Hepatocyte (in vitro differentiated cells): ENCODE data around the gene BARHL1. TPM values are rescaled to one million over a fixed set of nuclear protein-coding genes. Genes with fewer than 3 reads are reported as not detected.

Experiments used
- DNase-seq: peaks from one replicate; pipeline ENCODE4 v3.0.0-alpha.2; 2016; ENCODE audit warnings: low spot score
- H2AFZ ChIP-seq: fragments of 200-600 bp; sonication (generic); 2 replicates; pipeline ENCODE4 v1.6.0; 2016; ENCODE audit warnings: antibody characterized with exemption, mild to moderate bottlenecking
- H3K27ac ChIP-seq: fragments of 200-600 bp; sonication (generic); 2 replicates; pipeline ENCODE4 v1.5.1; 2016; ENCODE audit warnings: mild to moderate bottlenecking
- H3K27me3 ChIP-seq: fragments of 200-600 bp; sonication (generic); 2 replicates; pipeline ENCODE4 v1.6.1; 2016
- H3K36me3 ChIP-seq: fragments of 200-600 bp; sonication (generic); replicated peaks from 2 replicates; pipeline ENCODE4 v1.5.1; 2016; ENCODE audit warnings: low read depth; ENCODE audit not compliant: insufficient read depth
- H3K4me1 ChIP-seq: fragments of 200-600 bp; sonication (generic); 2 replicates; pipeline ENCODE4 v1.5.1; 2016; ENCODE audit warnings: mild to moderate bottlenecking, moderate library complexity; ENCODE audit not compliant: insufficient read depth
- H3K4me2 ChIP-seq: fragments of 200-600 bp; sonication (generic); 2 replicates; pipeline ENCODE4 v1.6.0; 2016
- H3K4me3 ChIP-seq: fragments of 200-600 bp; sonication (generic); 2 replicates; pipeline ENCODE4 v1.5.1; 2016; ENCODE audit warnings: mild to moderate bottlenecking
- H3K79me2 ChIP-seq: fragments of 200-600 bp; sonication (generic); 2 replicates; pipeline ENCODE4 v1.6.0; 2017; ENCODE audit warnings: mild to moderate bottlenecking
- H3K9me2 ChIP-seq: fragments of 200-600 bp; sonication (generic); replicated peaks from 2 replicates; pipeline ENCODE4 v1.6.0; 2017; ENCODE audit warnings: mild to moderate bottlenecking; ENCODE audit not compliant: insufficient read depth
- H3K9me3 ChIP-seq: fragments of 200-600 bp; sonication (generic); 2 replicates; pipeline ENCODE4 v1.5.1; 2016; ENCODE audit warnings: low read depth, mild to moderate bottlenecking
- H4K20me1 ChIP-seq: fragments of 200-600 bp; sonication (generic); 2 replicates; pipeline ENCODE4 v1.6.0; 2016; ENCODE audit warnings: mild to moderate bottlenecking; ENCODE audit not compliant: insufficient read depth, poor library complexity, severe bottlenecking
- CTCF ChIP-seq: fragments of 200-600 bp; sonication (generic); IDR thresholded peaks from 2 replicates; pipeline ENCODE4 v1.5.1; 2016; ENCODE audit warnings: antibody characterized with exemption, mild to moderate bottlenecking; ENCODE audit not compliant: poor library complexity
- EZH2 ChIP-seq: fragments of 200-600 bp; sonication (generic); IDR thresholded peaks from 2 replicates; pipeline ENCODE4 v1.6.1; 2016; ENCODE audit warnings: antibody characterized with exemption, mild to moderate bottlenecking, borderline replicate concordance
- EZH2phosphoT487 ChIP-seq: fragments of 200-600 bp; sonication (generic); IDR thresholded peaks from one replicate; pipeline ENCODE4 v1.6.1; 2018; ENCODE audit warnings: antibody characterized with exemption, mild to moderate bottlenecking, low read depth, moderate library complexity; ENCODE audit not compliant: unreplicated experiment, severe bottlenecking
- WGBS: methylation state at CpG from one replicate; pipeline ENCODE4 v1.1.6; 2016; ENCODE audit warnings: low lambda C conversion rate; ENCODE audit errors: missing lambda C conversion rate; 5-methylcytosine and 5-hydroxymethylcytosine counted together
- polyA plus RNA-seq: library from polyadenylated mRNA; unstranded; fragments of >200 nt; fragmentation: Nextera tagmentation; extraction: Ambion mirVana; gene quantifications from 2 replicates; pipeline ENCODE4 v1.2.1, GENCODE V29; 2016
- total RNA-seq: library from RNA; depleted of rRNA; stranded (reverse); fragments of >200 nt; gene quantifications from 2 replicates; pipeline ENCODE4 v1.2.3, GENCODE V29; 2014

The BARHL1 gene
- total and polyA plus RNA-seq, 2 experiments from 2014 or later: not detected

- TF ChIP-seq EZH2phosphoT487 (no peak), CTCF (no peak), EZH2 (no peak)
- no peaks in the 10 kb centered on the region for H3K36me3 ChIP-seq
- no peaks in the 10 kb centered on the region for H3K79me2 ChIP-seq
- no peaks in the 10 kb centered on the region for H3K4me1 ChIP-seq
- no peak overlapping the region for H2AFZ ChIP-seq
- WGBS: 95% methylated on average over 16 of the region's 16 CpGs
- H3K4me3 ChIP-seq: no peak overlapping the region
- no peak for DNase-seq
- H3K9me2 ChIP-seq: no peaks in the 10 kb centered on the region
- no peaks in the 10 kb centered on the region for H3K9me3 ChIP-seq
- peaks cover 18% of the 10 kb centered on the region for H3K27me3 ChIP-seq
- H3K4me2 ChIP-seq: no peak overlapping the region
- no peak overlapping the region for H3K27ac ChIP-seq
- H4K20me1 ChIP-seq: no peaks in the 10 kb centered on the region
Observed at GRCh38 chr9:132597073-132597775, 14.8 kb downstream of the BARHL1 start.

- Histone ChIP-seq H3K4me1 (no peaks in the 10 kb centered on the region), H3K9me3 (no peaks in the 10 kb centered on the region), H3K27ac (no peak overlapping the region), H3K27me3 (no peaks in the 10 kb centered on the region), H2AFZ (no peak overlapping the region), H3K4me3 (no peak overlapping the region), H3K36me3 (no peaks in the 10 kb centered on the region), H3K79me2 (no peaks in the 10 kb centered on the region), H3K9me2 (no peaks in the 10 kb centered on the region), H3K4me2 (no peak overlapping the region), H4K20me1 (no peaks in the 10 kb centered on the region)
- no peak for DNase-seq
- TF ChIP-seq EZH2 (no peak), EZH2phosphoT487 (no peak), CTCF (no peak)
- 98% methylated on average over 12 of the region's 12 CpGs for WGBS
Observed at GRCh38 chr9:132600326-132600984, 18.0 kb downstream of the BARHL1 start.

GRCh38 chr9:132602207-132602606 is 19.8 kb downstream of the BARHL1 start:
- Histone ChIP-seq H4K20me1 (no peaks in the 10 kb centered on the region), H3K36me3 (no peaks in the 10 kb centered on the region), H2AFZ (no peak overlapping the region), H3K9me2 (no peaks in the 10 kb centered on the region), H3K4me3 (no peak overlapping the region), H3K9me3 (no peaks in the 10 kb centered on the region), H3K4me1 (no peaks in the 10 kb centered on the region), H3K4me2 (no peak overlapping the region), H3K79me2 (no peaks in the 10 kb centered on the region), H3K27ac (no peak overlapping the region), H3K27me3 (no peaks in the 10 kb centered on the region)
- no peak for TF ChIP-seq CTCF
- no peak for TF ChIP-seq EZH2
- no peak for TF ChIP-seq EZH2phosphoT487
- 61% methylated on average over 3 of the region's 3 CpGs for WGBS
- no peak for DNase-seq
